SK-N-SH (cell line): ENCODE measurements around the gene AMPH.
"Not testable (repeated sequence)": the region's sequence is repeated elsewhere in the genome, so short reads cannot be mapped to it uniquely, and the experiment has no call there.

Experiments used
- CTCF ChIP-seq: fragments of 200-600 bp; sonication (generic); IDR thresholded peaks from 2 replicates; pipeline ENCODE4 v1.6.1; 2017; ENCODE audit warnings: antibody characterized with exemption, mild to moderate bottlenecking, moderate library complexity
- GATA2 ChIP-seq: sonication (generic); formaldehyde crosslinking; IDR thresholded peaks from 2 replicates; pipeline ENCODE4 v1.5.0; 2020; ENCODE audit warnings: mild to moderate bottlenecking, missing genetic modification reagents
- MAX ChIP-seq: IDR thresholded peaks from 2 replicates; pipeline ENCODE4 v1.4.0; 2012; ENCODE audit warnings: low read depth
- RAD21 ChIP-seq: IDR thresholded peaks from 2 replicates; pipeline ENCODE4 v1.6.1; 2012; ENCODE audit warnings: mild to moderate bottlenecking, low read length
- RXRA ChIP-seq: IDR thresholded peaks from 2 replicates; pipeline ENCODE4 v1.4.0; 2012; ENCODE audit warnings: low read depth, mild to moderate bottlenecking, borderline replicate concordance
- SIN3A ChIP-seq: IDR thresholded peaks from 2 replicates; pipeline ENCODE4 v1.6.1; 2012; ENCODE audit warnings: low read depth, mild to moderate bottlenecking, low read length, moderate library complexity, borderline replicate concordance
- SMC3 ChIP-seq: IDR thresholded peaks from 2 replicates; pipeline ENCODE4 v1.6.1; 2012; ENCODE audit warnings: low read depth, low read length, improper control_type of control experiment
- TAF1 ChIP-seq: IDR thresholded peaks from 2 replicates; pipeline ENCODE4 v1.6.1; 2012; ENCODE audit warnings: low read depth, mild to moderate bottlenecking, low read length, moderate library complexity, borderline replicate concordance
- TEAD4 ChIP-seq: IDR thresholded peaks from 2 replicates; pipeline ENCODE4 v1.4.0; 2012; ENCODE audit warnings: mild to moderate bottlenecking, borderline replicate concordance; ENCODE audit not compliant: insufficient read depth
- USF2 ChIP-seq: fragments of 150-350 bp; IDR thresholded peaks from 2 replicates; pipeline ENCODE4 v1.6.1; 2017; ENCODE audit warnings: antibody characterized with exemption, low read length, low read depth, borderline replicate concordance

- TF ChIP-seq RAD21; CTCF; RXRA; GATA2 (CRISPR knock-in tag); SIN3A; TEAD4; USF2; MAX; SMC3; TAF1: not testable (repeated sequence)
These were observed 276.8 kb downstream of the AMPH start for GRCh38 chr7:38354271-38354851.
